ENCODE data around the gene WDPCP.

Gene WDPCP

DNA sequence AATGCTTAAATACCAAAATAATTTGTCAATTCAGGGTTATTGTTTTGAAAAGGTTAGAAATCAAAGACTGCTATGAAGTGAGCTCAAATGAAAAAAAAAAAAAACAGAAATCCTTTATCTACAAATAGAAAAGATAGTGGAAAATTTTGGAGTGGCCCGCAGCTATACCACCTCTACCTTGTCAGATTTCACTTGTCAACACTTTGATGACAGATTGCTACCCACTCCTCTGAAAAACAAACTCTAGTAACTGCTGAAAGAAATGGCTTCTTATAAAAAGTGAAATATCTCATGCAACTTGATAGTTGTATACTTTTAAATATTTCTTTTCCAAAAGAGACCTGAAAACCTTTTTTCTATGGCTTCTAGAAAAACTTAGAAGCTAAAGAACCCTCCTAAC lies 84.5 kb downstream of the WDPCP start:
- Histone ChIP-seq H3K9me3 (ENCODE audit: severe bottlenecking) (no peaks in the 10 kb centered on the region), H3K4me1 (ENCODE audit: insufficient read depth, poor library complexity, severe bottlenecking) (no peaks in the 10 kb centered on the region), H3K27ac (ENCODE audit: poor library complexity, severe bottlenecking) (no peak overlapping the region), H3K27me3 (ENCODE audit: insufficient read depth, poor library complexity, severe bottlenecking) (no peaks in the 10 kb centered on the region), H3K36me3 (ENCODE audit: low read depth) (no peaks in the 10 kb centered on the region), H3K4me3 (ENCODE audit: severe bottlenecking) (no peak overlapping the region)
- DNase-seq (ENCODE audit: low spot score) (no peak), ATAC-seq (ENCODE audit: low read depth) (no peak)
- TF ChIP-seq, protein P1, sequence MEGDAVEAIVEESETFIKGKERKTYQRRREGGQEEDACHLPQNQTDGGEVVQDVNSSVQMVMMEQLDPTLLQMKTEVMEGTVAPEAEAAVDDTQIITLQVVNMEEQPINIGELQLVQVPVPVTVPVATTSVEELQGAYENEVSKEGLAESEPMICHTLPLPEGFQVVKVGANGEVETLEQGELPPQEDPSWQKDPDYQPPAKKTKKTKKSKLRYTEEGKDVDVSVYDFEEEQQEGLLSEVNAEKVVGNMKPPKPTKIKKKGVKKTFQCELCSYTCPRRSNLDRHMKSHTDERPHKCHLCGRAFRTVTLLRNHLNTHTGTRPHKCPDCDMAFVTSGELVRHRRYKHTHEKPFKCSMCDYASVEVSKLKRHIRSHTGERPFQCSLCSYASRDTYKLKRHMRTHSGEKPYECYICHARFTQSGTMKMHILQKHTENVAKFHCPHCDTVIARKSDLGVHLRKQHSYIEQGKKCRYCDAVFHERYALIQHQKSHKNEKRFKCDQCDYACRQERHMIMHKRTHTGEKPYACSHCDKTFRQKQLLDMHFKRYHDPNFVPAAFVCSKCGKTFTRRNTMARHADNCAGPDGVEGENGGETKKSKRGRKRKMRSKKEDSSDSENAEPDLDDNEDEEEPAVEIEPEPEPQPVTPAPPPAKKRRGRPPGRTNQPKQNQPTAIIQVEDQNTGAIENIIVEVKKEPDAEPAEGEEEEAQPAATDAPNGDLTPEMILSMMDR (IDR thresholded peaks at IDR 0.05; ENCODE audit: poor library complexity, severe bottlenecking): no peak

DNA sequence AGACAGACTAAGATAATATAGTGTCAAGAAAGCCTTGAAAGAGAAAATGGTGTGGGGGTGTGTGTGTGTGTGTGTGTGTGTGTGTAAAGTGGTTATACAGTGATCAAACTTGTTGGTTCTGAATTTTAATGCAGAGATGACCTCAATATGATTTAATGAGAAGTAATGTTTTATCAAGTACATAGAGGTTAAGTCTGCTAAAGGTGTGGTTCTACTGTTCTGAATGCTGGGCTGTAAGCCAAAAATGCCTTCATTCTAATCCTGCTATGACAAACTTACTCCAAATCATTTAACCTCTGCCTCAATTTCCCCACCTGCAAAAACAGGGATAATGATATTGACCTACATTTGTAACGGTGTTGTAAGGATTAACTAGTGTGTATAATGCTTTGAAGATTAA lies 87.9 kb downstream of the WDPCP start:
- TF ChIP-seq, protein P1 (IDR thresholded peaks at IDR 0.05; ENCODE audit: poor library complexity, severe bottlenecking): no peak
- no peak for DNase-seq (ENCODE audit: low spot score)
- Histone ChIP-seq H3K36me3 (ENCODE audit: low read depth) (no peaks in the 10 kb centered on the region), H3K4me3 (ENCODE audit: severe bottlenecking) (no peak overlapping the region), H3K27ac (ENCODE audit: poor library complexity, severe bottlenecking) (no peak overlapping the region), H3K4me1 (ENCODE audit: insufficient read depth, poor library complexity, severe bottlenecking) (no peaks in the 10 kb centered on the region), H3K27me3 (ENCODE audit: insufficient read depth, poor library complexity, severe bottlenecking) (no peaks in the 10 kb centered on the region), H3K9me3 (ENCODE audit: severe bottlenecking) (no peaks in the 10 kb centered on the region)
- no peak for ATAC-seq (ENCODE audit: low read depth)

DNA sequence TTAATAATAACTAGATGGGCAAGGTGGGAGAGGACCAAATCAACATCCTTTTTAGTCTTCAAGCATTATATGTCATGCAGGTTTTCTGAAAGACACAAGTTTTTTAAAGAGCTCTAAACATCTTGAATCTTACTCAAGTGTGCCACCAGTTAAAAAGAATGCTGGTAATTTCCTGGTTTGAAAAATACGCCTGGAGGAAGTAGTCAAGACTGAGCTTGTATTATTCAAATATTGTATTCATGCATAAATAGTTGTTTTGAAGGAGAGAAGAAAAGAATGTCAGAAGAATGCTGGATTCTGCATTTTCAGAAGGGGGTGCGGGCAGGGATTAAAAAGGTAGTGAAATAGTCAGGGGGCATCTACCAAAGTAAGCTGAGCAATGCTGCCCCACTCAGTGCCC lies 90.7 kb downstream of the WDPCP start:
- Histone ChIP-seq H3K27ac (ENCODE audit: poor library complexity, severe bottlenecking) (no peak overlapping the region), H3K4me3 (ENCODE audit: severe bottlenecking) (no peak overlapping the region), H3K4me1 (ENCODE audit: insufficient read depth, poor library complexity, severe bottlenecking) (no peaks in the 10 kb centered on the region), H3K36me3 (ENCODE audit: low read depth) (no peaks in the 10 kb centered on the region), H3K27me3 (ENCODE audit: insufficient read depth, poor library complexity, severe bottlenecking) (no peaks in the 10 kb centered on the region), H3K9me3 (ENCODE audit: severe bottlenecking) (no peaks in the 10 kb centered on the region)
- ATAC-seq (ENCODE audit: low read depth) (no peak), DNase-seq (ENCODE audit: low spot score) (no peak)
- TF ChIP-seq, protein P1 (IDR thresholded peaks at IDR 0.05; ENCODE audit: poor library complexity, severe bottlenecking): no peak

DNA sequence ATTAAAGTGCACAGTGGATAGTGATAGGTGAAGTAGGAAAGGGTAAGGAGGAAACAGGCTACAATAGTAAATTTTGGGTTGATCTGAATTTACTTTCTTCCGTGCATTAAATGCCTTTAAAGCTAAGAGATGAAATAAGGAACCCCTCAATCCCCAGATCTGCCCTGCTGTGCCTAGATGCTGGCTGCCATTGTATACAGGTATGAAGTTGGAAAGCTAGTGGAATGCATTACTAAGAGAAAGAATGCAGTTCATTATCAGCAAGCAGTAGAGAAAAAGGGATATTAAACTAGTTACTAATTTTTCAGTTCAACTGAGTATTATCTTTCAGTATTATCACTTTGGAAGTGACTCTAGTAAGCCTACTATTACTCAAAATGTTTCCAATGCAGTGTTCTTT lies 93.3 kb downstream of the WDPCP start:
- Histone ChIP-seq H3K4me3 (ENCODE audit: severe bottlenecking) (no peak overlapping the region), H3K36me3 (ENCODE audit: low read depth) (no peaks in the 10 kb centered on the region), H3K4me1 (ENCODE audit: insufficient read depth, poor library complexity, severe bottlenecking) (no peaks in the 10 kb centered on the region), H3K27me3 (ENCODE audit: insufficient read depth, poor library complexity, severe bottlenecking) (no peaks in the 10 kb centered on the region), H3K9me3 (ENCODE audit: severe bottlenecking) (no peaks in the 10 kb centered on the region), H3K27ac (ENCODE audit: poor library complexity, severe bottlenecking) (no peak overlapping the region)
- DNase-seq (ENCODE audit: low spot score) (no peak), ATAC-seq (ENCODE audit: low read depth) (no peak)
- TF ChIP-seq, protein P1 (IDR thresholded peaks at IDR 0.05; ENCODE audit: poor library complexity, severe bottlenecking): no peak

DNA sequence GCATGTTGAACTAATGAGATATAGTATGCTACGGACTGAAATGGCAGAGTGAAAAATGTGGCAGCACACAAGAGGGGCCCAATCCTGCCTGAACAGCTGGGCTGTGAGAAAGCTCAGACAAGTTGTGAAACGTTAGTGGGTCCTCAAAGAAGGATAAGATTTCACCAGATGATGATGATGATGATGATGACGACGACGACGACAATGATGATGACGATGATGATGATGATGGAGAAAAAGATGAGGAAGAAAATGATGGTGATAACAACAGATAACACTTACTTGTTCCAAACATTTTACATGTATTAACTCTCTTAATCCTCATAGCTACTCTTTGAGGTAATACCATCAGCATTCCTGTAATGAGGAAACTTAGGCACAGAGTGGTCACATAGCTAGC lies 94.2 kb downstream of the WDPCP start:
- Histone ChIP-seq H3K27me3 (ENCODE audit: insufficient read depth, poor library complexity, severe bottlenecking) (no peaks in the 10 kb centered on the region), H3K9me3 (ENCODE audit: severe bottlenecking) (no peaks in the 10 kb centered on the region), H3K36me3 (ENCODE audit: low read depth) (no peaks in the 10 kb centered on the region), H3K4me3 (ENCODE audit: severe bottlenecking) (no peak overlapping the region), H3K4me1 (ENCODE audit: insufficient read depth, poor library complexity, severe bottlenecking) (no peaks in the 10 kb centered on the region), H3K27ac (ENCODE audit: poor library complexity, severe bottlenecking) (no peak overlapping the region)
- ATAC-seq (ENCODE audit: low read depth): no peak
- DNase-seq (ENCODE audit: low spot score): no peak
- TF ChIP-seq, protein P1 (IDR thresholded peaks at IDR 0.05; ENCODE audit: poor library complexity, severe bottlenecking): no peak

Data from RWPE2 (cell line).